ENCODE data around the gene BTRC.

GRCh38 chr10:101405001-101405400 is 51.0 kb downstream of the BTRC start:
- TF ChIP-seq CTCF (IDR thresholded peaks at IDR 0.05) (no peak), POLR2AphosphoS5 (IDR thresholded peaks at IDR 0.05) (no peak), POLR2A (IDR thresholded peaks at IDR 0.05) (no peak), EP300 (IDR thresholded peaks at IDR 0.05) (no peak)

All from stomach (tissue), 4 donors.